NCI-H1092 (cell line): ENCODE data around the gene EFNA5.

Source experiments
- DNase-seq: peaks from one replicate; lab custom pipeline; 2025; lab: John Stamatoyannopoulos, UW

The EFNA5 gene

DNA sequence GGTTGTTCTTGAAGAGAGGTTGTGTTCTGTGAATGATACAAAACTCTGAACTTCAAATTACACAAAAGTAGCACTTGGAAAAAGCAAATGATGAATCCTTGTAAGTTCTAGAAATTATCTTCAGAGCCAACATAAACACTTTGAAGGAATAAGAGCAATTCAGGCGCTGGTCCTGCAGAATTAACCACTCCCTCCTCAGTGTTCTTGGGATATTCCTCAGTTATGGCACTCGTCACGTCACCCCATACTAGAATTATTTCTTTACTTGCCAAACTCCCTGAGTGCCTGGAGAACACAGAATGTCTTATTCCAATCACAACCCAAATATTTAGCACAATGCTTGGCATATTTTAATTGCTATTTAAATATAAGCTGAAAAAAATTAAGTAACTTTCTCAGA lies 126.3 kb downstream of the EFNA5 start:
- DNase-seq = no peak

DNA sequence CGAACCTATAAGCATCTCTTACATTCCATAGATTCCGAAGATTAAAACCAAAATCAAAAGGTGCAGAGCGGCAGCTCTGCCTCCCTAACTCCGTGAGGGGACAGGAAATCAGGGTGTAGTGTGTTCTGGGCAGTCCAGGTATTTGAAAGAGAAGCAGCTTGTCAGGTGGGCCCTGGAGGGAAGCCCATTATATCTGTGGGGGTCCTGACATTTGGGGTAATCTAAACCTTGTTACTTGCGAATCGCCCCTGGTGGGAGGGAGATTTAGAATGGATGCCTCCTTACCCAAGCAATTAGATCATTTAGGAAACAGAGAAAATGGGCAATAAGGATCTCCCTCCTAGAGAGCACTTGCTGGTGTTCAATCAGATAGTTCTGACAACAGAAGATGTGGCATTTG lies 126.9 kb downstream of the EFNA5 start:
- DNase-seq = no peak

DNA sequence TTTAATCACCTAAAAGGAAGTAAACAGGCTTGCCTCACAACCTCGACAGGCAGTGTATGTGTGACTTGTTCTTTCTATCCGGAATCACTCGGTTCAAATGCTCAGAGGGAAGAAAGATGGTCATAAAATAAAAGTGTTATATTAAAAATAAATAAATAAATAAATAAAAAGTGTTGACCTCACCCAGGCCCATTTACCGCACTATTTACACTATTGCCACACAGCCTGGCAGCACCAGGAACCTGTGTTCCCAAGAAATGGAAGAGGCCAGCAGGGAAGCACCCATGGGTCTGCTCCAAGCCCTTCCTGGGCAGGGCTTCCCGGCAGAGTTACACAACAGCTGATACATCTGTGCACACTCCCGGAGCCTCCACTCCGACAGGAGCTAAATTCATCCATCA lies 127.9 kb downstream of the EFNA5 start:
- no peak for DNase-seq

DNA sequence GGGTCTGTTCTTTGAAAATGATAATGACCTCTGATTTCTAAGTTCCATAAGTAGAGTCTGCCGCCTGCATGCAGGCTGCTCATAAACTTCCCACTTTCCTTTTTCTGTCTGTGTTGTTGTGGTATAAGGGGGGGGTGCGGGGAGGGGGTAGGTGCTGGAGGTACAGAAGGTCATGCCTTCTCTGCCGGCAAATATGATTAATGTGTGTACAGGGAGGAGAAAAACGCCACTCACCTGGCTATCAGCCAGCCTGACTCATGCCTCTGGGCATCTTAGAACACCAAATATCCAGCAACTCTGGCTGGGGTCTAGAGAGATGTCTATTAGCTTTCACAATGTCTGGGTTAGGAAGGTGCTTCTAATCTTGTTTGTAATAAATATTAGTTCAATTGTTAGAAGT lies 128.3 kb downstream of the EFNA5 start:
- no peak for DNase-seq

DNA sequence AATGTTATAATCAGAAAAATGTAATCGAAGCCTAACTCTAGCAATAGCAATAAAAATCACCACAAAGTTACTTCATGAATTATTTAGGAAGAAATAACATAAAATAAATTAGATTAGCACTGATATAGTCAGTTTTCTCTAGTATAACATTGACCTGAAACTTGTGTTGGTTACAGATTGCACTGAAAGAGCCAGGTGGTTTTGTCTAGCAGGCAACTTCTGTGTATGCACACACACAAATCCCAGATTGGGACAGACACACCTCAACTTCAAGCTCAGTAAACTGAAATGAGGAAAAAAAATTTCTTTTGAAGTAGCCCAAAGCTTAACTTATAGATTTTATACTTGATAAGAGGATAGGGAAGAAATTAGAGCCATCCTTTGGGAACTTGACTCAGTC lies 129.3 kb downstream of the EFNA5 start:
- no peak for DNase-seq

DNA sequence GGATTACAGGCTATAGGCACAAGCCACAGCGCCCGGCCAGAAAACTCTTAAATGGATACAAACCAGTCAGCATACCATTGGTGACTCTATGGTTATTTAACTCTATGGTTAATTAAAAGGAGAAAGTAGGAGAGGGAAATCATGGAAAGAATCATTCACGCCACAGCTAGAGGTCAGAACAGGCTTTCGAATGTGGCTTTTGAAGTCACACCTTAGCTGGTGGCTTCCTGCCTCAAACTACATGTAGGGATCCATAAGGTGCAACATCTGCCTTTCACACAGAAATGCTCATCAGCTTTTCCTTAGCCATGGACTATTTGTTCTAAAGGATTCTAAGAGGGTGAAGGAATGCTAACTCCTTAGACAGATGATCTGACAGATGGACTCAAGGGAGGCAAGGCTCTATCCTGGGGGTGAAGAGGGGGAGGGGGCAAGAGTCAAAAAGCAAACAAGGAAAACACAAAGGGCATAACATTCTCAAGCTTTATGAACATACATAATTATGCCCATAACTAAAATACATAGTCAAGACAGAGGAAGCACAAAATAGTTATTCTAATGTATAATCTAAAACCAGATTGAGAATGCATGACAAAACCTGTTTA lies 130.9 kb downstream of the EFNA5 start:
- DNase-seq = no peak

DNA sequence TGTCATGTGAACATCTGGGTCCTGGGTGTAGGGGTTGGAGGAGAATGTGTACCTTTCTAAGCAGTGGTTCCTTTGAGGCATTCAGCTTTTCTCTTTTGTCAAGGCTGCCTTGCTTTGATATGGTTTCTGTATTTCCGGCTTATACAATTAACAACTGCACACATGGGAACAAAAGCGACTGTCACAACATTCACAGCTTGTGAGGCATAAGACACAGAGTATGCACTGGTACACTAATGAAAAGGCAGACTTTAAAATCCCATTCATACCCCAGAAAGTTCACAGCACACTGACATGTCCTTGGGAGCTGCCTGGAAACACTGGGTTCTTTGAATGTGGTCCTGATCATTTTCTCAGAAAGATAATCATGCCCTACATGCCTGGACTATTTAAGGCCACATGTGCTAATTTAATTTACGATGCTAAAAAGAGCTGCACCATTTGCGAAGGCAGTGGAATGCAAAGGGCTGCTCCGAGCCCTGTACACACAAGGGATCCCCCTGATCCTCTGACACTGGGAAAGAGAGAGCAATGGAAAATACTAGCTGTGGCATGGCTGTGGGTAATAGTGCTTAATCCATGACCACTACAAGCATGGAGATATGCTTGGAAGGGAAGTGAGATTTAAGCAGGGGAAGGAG lies 131.8 kb downstream of the EFNA5 start:
- no peak for DNase-seq

DNA sequence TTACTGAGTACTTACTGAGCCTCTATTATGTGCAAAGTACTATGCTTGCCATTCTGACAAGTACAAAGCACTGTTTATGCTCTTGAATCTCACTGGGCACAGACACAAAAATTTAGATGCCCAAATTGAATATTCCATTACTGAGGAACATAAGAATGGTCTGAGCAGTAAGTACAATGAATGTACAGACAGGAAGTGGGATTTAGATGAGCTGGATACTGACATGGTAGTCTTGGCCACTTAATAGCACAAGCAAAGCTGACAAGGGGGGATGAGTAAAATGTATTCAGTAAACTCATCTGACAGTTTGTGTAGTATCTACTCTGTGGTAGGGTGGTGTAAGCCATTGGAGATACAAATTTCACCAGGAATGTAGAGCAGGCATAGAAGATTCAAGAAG lies 132.4 kb downstream of the EFNA5 start:
- DNase-seq = no peak

DNA sequence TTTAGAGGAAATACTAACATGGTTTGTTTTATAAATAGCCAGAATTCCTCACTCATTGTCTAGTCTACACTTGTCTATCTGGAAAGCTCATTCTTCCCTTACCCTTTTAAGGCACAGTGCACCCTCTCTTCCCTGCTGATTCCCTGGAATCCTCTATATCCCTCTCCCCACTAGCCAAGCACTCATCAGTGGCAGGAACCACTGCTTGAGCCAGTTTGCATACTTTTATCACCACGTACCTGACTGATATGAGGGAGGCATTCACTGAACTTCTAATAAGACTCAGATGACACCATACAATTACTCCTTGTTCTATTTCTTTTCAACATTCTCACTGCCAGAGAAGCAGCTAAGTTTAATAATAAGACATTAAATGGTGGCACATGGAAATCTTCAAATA lies 134.9 kb downstream of the EFNA5 start:
- DNase-seq = no peak

DNA sequence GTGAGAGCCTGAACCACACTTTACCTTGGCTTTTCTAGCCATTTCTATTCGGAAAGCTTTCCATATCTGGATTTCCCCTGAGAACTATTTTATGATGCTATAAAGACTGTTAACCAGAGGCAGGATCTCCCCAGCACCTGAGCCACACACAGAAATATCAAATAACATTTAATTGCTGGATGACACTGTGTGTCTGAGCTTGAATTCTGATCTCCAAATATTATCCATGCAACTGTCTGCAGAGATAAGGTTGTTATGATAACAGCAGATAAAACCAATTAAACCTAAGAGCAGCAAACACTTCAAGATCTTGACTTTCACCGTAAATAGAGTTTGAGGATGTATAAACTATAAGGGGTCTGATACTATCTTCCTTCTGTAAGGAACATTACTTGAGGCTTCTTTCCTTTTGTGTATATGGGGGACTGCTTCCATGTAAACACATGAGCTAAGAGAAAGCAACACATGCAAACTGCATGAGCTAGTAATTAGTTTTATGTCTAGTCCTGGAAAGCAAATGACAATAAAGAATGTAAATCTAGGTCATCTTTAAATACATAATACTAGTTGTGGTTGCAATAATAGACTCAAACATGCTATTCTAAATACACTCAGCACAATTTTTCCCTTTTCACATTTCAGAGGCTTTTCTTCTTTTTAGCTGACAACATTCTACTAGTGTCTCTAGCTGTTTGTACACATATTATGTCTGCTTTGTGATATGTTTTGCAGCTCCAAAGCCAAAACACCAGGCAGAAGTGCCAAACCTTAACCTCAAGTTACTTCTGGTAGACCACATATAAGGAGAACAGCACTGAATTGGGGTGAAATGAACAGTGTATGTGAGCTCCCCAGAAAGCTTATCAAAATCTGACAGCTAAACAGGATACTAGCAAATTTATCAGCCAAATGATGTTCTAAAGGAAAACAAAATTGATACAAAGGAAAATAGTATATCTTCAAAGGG lies 136.5 kb downstream of the EFNA5 start:
- DNase-seq = no peak

DNA sequence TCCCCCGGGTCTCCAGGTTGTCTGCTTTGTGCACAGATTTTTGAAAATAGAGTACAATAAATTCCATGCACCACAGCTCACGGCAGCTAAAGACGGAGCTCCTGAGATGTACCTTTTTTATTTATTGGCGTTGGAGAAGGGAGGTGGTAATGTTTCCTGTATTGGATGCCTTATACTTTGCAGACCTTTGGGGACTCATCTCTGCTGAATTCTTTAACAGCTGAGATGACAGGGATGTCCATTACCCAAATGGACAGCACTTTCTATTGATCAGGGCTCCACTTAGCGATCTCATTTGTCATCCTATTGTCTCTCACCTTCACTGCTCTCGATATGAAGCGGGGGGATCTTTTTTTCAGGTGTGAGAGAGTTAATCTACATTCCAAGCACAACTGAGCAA lies 137.8 kb downstream of the EFNA5 start:
- no peak for DNase-seq

DNA sequence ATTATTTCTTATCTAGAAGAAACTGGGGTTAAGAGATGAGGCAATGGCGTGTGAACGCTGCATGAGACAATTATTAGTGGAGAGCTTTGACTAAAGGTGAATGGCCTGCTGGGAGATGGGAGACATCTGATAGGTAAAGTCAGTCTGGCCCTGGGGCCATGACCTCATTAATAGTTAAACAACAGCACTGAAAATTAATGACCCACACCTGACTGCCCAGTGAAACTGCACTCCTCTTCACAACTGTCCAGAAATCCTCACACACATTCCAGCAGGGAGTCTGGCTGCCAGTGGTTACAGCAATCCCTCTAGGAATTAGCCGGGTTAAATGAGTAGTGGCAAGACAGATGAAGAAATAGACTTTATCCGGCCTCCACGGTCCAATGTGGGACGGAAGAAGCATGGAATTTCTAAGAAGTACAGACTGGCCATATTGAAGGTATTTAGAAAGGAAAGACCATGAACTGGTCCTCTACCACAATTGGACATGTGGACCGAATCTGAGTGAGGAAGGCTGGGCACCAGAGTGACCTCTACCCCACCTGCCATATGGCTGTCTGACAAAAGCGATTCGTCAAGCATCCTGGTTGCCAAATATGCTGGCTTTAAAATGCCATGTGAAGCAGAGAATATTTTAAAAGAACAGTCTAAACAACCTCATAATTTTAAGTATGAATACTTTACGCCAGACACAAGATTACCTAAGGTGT lies 138.4 kb downstream of the EFNA5 start:
- DNase-seq = no peak

DNA sequence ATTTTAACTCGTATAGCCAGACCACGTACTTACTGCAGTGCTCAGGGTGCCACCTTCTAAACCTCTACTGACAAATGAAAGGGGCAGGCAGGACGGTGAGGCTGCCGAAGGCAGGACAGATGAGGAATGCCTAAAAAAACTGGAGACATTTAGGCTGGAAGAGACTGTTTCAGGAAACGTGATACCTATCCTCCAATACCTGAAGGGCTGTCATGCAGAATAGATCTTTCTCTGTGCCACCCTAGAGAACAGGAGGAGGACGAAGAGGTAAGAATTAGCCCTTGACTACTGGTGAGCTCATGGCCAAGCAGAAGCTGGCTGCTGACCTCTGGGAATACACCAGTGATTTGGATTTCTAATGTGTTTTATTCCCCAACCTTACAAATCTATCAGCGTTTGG lies 139.4 kb downstream of the EFNA5 start:
- no peak for DNase-seq

DNA sequence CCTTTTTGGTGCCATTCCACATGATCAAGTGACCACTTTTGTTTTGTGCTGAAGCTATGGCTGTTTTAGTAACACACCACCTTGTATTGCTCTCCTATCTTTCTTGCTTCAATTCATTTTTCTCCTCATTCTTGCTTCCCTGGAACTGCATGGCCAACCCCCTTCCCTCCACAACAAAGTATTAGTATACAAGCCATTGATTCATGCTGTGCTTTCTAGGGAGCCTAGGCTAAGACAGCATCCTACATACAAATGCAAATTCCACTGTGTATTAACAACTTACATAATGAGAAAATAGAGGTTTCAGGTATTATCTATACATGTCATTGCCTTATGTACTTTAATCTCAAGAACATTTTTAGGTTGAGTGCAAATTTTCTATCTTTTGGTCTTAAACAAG lies 141.1 kb downstream of the EFNA5 start:
- DNase-seq = no peak

DNA sequence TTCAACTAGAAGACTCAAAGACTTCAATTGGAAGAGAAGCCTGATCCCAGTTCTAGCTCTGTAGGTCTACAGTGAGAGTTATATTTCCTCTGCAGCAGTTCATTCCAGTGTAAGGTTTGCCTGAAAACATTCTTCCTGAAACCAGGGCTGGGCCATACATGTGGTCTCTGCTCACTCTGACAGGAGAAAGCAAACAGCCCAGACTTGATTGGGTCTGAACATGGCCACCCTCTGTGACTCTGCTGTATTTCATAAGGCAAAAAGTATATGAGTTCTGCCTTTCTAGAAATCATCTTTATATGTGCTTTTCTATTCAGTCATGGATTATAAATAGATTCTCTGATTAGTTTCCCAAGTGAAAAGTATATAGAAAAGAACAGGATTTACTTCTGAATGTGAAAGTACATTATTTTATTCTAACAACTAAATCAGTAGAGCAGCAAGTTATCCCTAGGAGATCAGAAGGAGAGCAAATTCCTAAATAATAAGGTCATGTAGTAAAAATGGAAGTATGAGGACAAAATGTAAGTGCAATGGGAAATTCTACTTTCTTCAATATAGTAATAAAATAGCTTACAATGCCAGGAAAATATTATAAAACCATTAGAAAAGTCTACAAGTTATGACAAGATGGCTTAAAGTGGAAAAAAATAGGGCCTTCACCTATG lies 144.3 kb downstream of the EFNA5 start:
- no peak for DNase-seq

DNA sequence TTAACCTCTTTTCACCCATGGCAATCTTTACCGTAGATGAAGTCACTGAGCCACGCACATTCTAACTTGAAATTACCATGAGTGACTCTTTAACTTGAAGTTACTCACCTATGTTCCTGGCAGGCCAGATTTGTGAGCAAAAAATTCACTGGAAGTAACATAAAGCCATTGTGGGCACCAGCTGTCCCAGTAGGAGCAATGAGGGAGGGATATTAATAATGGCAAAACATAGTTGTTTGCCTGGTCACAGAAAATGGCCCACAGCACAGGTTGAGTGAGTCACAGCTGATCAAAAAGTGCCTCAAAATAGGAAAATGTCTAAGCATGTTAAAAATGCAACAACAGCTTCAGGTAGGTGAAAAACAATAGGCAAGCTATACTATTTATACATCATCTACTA lies 146.6 kb downstream of the EFNA5 start:
- no peak for DNase-seq

DNA sequence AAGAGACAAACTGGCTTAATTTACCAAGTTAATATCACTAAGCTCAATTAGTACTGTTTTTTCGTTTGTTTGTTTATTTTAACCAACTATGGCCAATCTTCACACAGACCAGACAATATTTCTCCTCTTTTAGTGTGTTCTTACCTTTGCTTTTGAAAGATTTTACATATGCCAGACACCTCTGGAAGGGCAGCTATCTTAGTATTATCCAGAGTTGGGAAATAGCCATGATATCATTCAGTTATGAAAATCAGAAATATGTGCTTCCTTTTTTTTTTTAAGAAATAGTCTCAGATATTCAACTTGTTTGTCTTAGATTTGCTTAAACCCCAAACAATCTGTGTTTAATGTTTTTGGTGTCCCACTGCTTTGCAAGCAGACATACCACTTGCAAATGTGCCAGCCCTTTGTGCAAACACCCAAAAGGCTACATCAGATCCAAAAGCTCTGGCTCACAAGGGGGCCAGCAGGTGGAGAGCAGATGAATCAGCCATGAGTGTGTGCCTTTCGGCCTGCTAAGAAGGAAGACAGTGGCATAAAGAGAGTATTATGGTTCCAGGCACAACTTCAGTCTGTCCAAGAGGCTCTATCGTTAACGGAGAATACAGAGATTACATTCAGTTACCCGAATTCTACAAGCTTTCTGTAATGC lies 147.6 kb downstream of the EFNA5 start:
- DNase-seq = peak; percentile 16

DNA sequence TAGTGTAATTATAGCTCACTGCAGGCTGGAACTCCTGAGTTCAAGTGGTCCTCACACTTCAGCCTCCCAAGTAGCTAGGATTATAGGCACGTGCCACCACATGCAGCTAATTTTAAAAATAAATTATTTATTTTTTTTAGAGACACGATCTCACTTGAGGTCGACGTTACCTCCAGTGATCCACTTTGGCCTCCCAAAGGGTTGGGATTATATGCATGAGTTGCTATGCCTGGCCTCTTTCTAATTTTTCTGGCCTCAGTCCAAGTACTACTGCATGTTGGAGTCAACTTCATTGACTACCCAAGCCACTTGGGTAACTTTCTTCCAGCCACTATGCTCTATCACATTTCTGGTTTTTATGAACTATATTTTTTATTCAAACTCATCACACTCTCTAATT lies 148.3 kb downstream of the EFNA5 start:
- no peak for DNase-seq

DNA sequence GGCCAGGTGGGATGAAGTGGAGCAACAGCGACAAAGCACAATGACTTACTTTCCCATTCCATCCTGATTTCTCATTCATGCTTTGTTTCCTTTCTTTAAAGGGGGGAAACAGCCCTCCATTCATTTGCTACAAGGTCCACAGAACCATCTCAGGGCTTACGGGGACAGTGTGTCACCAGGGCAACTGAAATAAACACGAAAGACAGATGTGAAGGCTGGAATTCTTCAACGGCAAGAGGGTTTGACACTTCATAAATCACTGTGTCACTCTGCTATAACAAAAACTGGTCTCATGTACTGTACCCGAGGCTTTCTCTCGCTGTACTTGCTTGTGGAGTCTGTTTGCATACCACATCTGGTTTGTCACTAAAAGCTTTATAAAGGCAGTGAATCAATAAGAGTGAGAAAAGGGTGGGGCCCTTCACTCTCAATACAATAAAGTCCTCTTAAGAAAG lies 150.8 kb downstream of the EFNA5 start:
- DNase-seq = no peak

DNA sequence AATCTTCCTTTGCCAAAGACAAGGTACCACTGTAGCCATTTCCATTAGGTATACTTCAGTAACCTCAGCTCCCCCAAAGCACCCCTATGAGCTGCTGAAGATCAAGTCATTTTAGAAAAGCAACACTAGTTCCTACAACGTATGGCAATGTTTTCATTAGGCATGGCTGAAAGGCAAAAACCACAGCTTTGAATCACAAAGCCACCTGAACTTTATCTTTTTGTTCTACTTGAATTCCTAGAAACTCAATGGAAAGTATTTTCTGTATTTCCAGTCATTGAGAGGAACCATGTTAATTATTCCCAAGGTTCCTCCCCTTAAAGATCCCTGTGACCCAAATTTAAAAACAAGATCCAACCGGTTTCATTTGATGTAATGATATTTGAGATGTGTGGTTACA lies 152.1 kb downstream of the EFNA5 start:
- DNase-seq = no peak

DNA sequence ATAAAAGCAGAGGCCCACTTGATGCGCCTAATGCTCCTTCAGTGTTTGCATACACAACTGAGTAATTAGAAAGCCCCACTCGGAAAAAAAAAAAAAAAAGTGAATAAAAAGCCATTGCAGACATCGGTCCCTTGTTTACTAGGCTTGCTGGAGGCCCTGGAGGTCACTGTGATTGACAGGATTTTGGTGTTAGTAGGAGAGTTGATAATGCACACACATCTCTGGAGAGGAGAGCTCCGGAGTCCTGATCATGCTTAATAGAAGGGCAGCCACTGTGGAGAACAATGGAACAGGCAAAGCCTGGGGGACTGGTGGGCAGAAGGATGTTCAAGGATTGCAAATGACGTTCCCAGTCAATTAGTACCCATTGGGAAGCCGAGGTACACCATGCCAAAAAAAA lies 152.5 kb downstream of the EFNA5 start:
- DNase-seq = no peak
